ENCODE results near the gene ATP1B3.

The ATP1B3 gene

DNA sequence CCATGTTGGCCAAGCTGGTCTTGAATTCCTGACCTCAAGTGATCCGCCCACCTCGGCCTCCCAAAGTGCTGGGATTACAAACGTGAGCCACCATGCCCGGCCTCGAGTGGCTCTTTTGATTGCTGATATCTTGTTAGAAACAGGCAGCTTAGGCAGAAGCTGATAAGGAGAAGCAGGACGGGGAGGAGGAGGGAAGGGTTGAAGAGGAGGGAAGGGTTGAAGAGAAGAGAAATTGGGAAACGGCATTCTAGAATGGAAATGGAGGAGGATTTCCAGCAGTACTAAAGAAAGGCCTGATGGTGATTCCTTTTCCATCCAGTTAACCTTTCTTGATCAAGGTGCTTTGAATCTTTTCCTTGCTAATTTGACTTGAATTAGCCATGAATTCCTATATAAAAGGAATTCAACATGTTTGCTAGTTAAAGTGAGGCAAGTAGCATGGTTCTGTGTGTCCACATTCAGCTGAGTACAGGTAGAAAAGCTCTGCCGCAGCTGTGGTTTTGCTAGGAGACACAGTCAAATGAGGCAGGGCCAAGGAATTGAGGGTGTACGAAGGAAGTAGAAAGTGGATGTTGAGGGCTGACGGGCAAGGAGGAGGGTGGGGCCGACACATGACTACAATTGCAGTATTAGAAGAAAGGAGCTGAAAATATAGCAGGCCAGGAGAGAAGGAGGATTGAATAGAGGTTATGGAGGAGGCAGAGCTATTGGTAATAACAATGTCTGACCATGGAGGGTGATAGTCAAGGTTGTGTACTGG is 27.2 kb upstream of the ATP1B3 start:
- in situ Hi-C loops (cut with HindIII; ENCODE audit: low sequenced_read_pairs), result no loop called here

DNA sequence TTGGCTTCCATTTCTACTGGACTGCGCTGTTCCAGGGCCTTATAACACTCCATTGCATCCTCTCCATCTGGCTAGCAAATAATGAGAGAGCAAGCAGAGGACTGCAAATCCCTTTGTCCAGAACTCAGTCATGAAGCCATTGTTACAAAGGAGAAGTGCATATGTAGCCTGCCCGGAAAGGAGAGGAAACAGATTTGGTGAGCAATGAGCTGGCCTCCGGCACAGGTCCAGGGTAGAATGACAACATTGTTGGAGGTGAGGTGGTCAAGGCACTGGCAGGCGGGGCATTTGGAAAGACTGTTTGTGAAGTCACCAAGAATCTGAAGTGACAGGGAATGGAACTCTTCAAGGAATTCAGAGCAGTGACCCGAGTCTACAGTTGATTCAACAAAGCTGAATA is 25.0 kb upstream of the ATP1B3 start:
- no peak for DNase-seq (ENCODE audit: low read depth)
- in situ Hi-C loops (cut with HindIII; ENCODE audit: low sequenced_read_pairs), result no loop called here
- H3K4me3 ChIP-seq (ENCODE audit: low read depth, low read length), result no peak overlapping the region
- TF ChIP-seq, protein P1, sequence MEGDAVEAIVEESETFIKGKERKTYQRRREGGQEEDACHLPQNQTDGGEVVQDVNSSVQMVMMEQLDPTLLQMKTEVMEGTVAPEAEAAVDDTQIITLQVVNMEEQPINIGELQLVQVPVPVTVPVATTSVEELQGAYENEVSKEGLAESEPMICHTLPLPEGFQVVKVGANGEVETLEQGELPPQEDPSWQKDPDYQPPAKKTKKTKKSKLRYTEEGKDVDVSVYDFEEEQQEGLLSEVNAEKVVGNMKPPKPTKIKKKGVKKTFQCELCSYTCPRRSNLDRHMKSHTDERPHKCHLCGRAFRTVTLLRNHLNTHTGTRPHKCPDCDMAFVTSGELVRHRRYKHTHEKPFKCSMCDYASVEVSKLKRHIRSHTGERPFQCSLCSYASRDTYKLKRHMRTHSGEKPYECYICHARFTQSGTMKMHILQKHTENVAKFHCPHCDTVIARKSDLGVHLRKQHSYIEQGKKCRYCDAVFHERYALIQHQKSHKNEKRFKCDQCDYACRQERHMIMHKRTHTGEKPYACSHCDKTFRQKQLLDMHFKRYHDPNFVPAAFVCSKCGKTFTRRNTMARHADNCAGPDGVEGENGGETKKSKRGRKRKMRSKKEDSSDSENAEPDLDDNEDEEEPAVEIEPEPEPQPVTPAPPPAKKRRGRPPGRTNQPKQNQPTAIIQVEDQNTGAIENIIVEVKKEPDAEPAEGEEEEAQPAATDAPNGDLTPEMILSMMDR (IDR thresholded peaks at IDR 0.05; ENCODE audit: low read depth, low read length, missing control alignments), result no peak

More for the DNA sequence above, 27.2 kb upstream of the ATP1B3 start:
- no peak for DNase-seq (ENCODE audit: low read depth)
- TF ChIP-seq, protein P1 (IDR thresholded peaks at IDR 0.05; ENCODE audit: low read depth, low read length, missing control alignments), result no peak
- no peak overlapping the region for H3K4me3 ChIP-seq (ENCODE audit: low read depth, low read length)

DNA sequence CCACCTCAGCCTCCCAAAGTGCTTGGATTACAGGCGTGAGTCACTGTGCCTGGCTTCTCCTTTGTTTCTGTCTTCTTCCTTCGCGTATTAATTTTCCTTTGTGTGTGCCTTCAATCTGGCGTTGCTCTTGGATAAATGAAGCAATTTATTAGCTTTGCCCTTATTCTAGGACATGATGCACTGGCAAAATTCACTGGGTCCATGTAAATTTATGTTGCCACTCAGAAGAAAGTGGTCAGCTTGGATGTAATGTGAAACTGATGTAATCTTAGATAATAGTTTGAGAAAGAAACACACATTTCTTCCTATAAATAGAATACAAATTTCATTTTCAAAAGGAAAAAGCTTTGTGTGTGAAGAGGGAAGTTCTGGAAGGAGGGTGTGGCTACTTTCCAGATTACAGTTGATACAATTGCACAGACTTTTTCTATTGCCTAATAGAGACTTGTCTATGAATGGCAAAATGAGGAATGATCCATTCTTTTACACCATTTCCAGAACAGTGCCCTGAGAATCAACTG is 23.3 kb upstream of the ATP1B3 start:
- TF ChIP-seq, protein P1 (IDR thresholded peaks at IDR 0.05; ENCODE audit: low read depth, low read length, missing control alignments), result no peak
- in situ Hi-C loops (cut with HindIII; ENCODE audit: low sequenced_read_pairs), result no loop called here
- no peak overlapping the region for H3K4me3 ChIP-seq (ENCODE audit: low read depth, low read length)
- DNase-seq (ENCODE audit: low read depth), result no peak

DNA sequence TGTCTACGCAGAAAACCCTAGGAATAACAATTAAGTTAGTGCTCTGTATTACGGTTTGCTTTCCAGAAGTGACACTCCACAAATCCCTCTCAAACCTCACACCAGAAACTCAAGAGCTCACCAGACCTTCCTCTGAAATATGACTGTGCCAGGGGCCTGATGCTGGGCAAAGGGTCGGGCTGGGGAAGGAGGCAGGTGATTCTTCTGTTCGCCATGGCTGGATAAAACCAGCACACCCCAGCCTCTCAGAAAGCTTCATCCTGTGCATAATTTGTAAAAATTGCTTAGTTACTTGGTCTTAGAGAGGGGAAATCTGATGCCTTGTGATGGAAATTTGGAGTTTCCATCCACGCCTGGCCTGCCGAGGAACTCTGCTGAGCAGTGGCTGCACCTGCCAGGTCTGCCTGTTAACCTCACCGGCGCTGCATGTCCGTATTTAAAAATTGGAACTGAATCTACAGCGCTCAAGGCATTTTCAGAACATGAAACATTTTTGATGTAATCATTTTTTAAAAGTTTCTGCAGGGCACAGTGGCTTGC is 22.7 kb upstream of the ATP1B3 start:
- in situ Hi-C loops (cut with HindIII; ENCODE audit: low sequenced_read_pairs), result no loop called here
- H3K4me3 ChIP-seq (ENCODE audit: low read depth, low read length), result no peak overlapping the region
- TF ChIP-seq, protein P1 (IDR thresholded peaks at IDR 0.05; ENCODE audit: low read depth, low read length, missing control alignments), result no peak
- no peak for DNase-seq (ENCODE audit: low read depth)

DNA sequence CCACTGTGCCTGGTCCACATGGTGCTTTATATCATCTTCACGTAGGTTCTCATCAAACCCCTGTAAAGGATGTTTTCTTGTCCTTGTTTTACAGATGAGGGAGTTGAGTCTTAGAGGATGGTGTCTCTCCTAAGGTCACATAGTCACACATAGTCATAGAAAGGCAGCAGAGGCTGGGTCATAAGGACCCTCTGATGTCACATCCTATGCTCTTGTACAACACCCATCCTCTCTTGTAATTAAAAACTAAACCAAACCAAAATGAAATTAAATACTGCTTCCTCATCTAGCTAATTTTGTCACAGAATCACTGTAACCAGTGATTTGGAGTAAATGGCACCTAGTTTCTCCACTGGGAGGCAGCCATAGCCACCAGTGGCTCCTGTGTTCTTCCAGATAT is 21.8 kb upstream of the ATP1B3 start:
- no peak for DNase-seq (ENCODE audit: low read depth)
- no peak overlapping the region for H3K4me3 ChIP-seq (ENCODE audit: low read depth, low read length)
- in situ Hi-C loops (cut with HindIII; ENCODE audit: low sequenced_read_pairs), result no loop called here
- TF ChIP-seq, protein P1 (IDR thresholded peaks at IDR 0.05; ENCODE audit: low read depth, low read length, missing control alignments), result no peak

DNA sequence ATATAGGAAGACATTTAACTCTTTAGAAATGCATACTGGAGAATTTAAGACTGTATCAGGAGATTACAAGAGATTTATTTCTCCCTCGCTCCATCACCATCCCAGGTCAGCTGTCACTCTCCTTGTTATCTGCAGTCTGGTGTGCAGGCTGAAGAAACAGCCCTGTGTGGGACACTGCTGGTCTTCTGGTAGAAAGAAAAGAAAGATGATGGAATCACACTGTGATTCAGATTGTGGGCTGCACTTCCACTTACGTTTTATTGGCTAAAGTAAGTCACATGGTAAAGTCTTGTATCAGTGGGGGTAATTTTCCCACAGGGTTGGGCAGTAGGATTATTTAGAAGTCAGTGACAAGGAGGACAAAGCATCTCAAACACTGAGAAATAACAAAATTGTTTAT is 18.1 kb upstream of the ATP1B3 start:
- in situ Hi-C loops (cut with HindIII; ENCODE audit: low sequenced_read_pairs), result no loop called here
- DNase-seq (ENCODE audit: low read depth), result no peak
- TF ChIP-seq, protein P1 (IDR thresholded peaks at IDR 0.05; ENCODE audit: low read depth, low read length, missing control alignments), result no peak
- no peak overlapping the region for H3K4me3 ChIP-seq (ENCODE audit: low read depth, low read length)

Measured in astrocyte of the cerebellum (primary cell).